DLD1 (cell line): Measurements from ENCODE around the gene ZNF227.
"Not testable (repeated sequence)": the region's sequence is repeated elsewhere in the genome, so short reads cannot be mapped to it uniquely, and the experiment has no call there.

Source experiments
- in situ Hi-C: cut with HindIII; loops from 2 replicates; pipeline ENCODE4 v1.10.0; 2017; ENCODE audit warnings: low sequenced_read_pairs

Gene ZNF227

DNA sequence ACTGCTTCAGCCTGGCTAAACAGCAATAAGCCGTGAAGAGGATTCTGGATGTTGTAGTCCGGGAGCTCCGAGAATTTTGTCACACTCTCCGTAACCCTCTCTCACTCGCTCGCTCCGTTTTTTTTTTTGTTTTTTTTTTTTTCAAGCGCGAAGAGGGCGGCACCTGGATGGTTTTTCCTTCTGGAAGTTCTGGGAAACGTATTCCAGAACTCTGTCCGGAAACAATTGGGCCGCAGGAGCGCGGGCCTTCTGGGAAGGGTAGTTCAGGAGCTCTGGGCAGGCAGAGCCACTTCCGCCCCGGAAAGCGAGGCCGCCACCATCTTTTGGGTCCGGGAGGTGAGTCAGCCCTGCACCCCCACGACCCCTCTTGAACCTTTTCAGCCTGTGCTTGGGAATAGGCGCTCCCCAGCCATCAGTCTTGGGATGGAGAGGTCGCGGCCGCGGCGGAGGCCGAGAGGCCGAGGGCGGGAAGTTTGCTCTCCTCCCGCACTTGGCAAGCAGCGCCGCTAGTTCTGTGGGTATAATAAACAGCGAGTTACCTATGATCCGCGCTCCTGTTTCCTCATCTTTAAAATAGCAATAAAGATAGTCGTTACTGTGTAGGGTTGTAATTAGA, at the start of gene ZNF227:
TSS of gene ZNF227 (plus strand) at position 283 of the 616 bp plus-strand sequence. CDS start 5,261 bp downstream, outside the sequence.
- in situ Hi-C loops = no loop called here

DNA sequence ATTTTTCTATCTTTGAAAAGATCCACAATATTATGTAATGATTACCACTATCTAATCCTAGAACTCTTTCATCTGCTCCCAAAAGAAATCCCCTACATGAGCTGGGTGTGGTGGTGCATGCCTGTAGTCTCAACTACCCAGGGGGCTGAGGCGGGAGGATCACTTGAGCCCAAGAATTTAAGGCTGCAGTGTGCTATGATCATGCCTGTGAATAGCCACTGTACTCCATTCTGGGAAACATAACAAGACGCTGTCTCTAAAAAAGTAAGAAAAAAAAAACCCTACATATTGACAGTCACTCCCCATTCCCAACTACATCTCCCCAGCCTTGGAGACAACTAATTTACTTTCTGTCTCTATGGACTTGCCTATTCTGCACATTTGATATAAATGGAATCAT, 48.5 kb upstream of the ZNF227 start:
- in situ Hi-C loops = no loop called here

DNA sequence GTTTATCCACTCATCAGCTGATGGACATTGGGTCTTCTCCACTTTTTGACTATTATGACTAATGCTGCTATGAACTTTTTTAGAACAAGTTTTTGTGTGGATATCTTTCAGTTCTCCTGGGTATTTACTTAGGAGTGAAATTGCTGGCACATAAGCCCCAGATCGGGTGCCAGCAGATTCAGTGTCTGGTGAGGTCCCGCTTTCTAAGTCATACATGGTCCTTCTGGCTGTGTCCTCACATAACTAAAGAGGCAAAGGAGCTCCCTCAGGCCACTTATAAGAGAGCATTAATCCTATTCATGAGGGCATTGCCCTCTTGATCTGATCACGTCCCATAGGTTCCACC, 48.0 kb upstream of the ZNF227 start:
- in situ Hi-C loops = no loop called here

DNA sequence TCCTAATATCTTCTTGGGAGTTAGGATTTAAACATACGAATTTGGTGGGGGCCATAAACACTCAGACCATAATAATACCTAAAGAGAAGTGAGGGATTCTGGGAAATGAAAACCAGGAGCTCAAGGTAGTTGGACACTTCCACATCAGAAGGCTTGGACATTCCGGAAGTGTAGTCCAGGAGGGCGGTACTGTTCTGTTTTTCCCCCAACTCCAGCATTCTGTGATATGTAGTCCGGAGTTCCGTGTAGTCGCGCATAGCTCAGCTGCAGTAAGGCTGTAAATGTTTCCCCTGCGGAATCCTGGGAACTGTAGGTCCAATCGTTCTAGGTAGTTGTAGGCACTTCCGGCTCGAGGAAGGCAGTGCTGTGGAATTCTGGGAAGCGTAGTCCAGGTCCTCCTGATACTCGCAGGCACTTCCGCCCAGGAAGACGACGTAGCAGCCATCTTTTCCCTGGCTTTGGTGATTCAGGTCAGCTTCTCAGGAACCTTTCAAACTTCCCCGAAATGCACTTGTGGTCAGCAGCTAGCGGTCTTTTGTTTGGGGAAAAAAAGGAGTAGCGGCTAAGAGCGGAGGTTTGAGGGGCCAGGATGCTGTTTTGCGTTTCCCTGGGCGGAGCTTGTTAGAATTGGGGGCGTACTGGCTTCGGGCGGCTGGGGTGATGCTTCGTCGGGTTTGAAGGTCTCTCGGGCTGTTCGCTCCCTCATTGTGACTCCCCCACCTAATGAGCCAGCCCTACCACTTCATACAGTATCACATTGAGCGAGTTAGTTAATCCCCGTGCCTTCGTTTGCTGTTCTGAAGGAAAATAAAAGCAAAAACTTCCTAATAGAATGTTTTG, 47.4 kb upstream of the ZNF227 start, which contains the start of gene ZNF226:
TSS of gene ZNF226 (plus strand) at position 428 of the 840 bp plus-strand sequence. CDS start 4,981 bp downstream, outside the sequence.
- in situ Hi-C loops = no loop called here

DNA sequence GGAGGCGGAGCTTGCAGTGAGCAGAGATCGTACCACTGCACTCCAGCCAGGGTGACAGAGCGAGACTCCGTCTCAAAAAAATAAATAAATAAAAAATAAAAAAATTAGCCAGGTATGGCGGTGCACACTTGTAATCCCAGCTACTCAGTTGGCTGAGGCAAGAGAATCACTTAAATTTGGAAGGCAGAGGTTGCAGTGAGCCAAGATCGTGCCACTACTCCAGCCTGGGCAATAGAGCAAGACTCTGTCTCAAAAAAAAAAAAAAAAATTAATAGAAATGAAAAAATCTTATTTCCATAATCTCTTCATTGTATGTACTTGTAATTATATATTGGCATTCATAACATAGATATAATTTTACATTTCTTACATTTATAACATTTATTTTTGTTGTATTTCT, 41.7 kb upstream of the ZNF227 start:
- in situ Hi-C loops = not testable (repeated sequence)

DNA sequence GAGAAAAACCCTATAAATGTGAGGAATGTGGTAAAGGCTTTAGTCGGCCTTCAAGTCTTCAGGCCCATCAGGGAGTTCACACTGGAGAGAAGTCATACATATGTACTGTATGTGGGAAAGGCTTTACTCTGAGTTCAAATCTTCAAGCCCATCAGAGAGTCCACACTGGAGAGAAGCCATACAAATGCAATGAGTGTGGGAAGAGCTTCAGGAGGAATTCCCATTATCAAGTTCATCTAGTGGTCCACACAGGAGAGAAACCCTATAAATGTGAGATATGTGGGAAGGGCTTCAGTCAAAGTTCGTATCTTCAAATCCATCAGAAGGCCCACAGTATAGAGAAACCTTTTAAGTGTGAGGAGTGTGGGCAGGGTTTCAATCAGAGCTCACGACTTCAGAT, 35.7 kb upstream of the ZNF227 start:
- in situ Hi-C loops = no loop called here

DNA sequence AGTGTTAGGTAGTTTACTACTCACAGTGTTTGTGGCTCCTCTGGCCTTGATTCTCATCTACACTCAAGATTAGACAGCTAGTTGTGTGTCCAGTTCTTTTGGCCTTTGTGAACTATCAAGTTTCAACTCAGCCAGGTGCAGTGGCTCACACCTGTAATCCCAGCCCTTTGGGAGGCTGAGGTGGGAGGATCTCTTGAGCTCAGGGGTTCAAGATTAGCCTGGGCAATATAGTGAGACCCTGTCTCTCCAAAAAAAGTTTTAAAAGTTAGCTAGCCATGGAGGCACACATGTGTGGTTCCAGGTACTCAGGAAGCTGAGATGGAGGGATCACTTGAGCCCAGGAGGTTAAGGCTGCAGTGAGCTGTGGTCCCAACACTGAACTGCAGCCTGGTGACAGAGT, 31.4 kb upstream of the ZNF227 start:
- in situ Hi-C loops = no loop called here

DNA sequence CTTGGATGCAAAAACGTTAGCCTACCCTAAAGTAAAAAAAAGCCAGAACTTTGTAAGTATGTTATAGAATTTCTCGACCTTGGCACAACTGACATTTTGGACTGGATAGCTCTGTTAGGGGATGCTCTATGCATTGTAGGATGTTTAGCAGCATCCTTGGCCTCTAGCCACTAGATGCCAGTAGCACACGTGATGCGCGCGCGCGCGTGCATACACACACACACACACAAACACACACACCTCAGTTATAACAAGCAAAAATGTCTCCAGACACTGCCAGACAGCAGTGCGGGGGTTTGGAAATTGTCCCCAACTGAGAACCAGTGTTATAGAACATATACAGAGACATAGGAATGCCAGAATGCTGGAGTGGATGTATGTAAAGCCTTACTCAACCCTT, 30.2 kb upstream of the ZNF227 start:
- in situ Hi-C loops = no loop called here

DNA sequence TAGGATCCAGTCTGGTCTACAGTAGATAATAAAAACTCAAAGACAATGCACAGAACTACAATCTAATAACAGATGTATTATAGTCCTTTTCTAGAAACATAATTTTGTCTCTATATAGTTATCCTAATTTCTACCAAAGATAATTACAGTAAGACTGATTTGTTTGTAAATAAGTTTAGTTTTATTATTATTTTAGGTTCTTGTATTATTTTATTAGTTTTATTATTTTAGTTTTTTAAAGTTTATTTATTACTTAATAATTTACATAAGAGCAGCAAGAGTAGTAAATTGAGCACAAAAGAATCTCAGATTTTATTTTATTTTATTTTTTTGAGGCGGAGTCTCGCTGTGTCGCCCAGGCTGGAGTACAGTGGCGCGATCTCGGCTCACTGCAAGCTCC, 22.3 kb upstream of the ZNF227 start:
- in situ Hi-C loops = no loop called here

DNA sequence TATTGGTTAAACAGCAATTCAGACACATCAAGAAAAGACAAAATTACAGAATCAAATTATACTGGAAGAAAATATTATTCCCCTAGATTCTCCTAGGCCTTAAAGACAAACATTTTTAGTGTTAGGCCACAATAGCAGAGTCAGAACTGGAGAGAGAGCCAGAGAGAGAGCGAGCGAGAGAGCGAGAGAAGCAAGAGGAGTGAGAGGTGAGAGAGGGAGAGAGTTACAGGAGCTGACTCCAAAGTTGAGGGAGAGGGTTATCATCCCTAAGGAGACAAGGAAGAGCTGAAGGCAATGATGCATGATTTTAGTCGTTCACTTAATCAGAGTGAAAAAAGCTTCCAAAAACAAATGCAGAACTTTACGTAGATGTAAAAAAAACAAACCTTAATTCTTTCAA, 20.2 kb upstream of the ZNF227 start:
- in situ Hi-C loops = no loop called here

DNA sequence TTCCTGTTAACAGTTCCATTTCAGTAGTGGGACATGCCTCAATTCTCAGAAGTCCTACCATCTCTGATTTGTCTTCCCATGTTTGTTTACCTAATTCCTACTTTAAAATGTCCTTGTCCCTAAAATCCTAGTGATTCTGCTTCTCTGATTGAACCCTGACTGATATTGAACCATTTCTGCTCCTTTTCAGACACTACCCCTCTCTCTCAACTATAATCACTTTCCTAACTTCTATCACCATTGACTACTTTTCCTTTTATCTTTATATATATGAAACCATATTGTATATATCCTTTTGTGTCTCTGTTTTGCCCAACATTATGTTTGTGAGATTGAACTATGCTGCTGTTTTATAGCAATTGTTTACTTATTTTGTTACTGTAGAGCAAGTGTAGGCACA, 15.6 kb upstream of the ZNF227 start:
- in situ Hi-C loops = no loop called here

DNA sequence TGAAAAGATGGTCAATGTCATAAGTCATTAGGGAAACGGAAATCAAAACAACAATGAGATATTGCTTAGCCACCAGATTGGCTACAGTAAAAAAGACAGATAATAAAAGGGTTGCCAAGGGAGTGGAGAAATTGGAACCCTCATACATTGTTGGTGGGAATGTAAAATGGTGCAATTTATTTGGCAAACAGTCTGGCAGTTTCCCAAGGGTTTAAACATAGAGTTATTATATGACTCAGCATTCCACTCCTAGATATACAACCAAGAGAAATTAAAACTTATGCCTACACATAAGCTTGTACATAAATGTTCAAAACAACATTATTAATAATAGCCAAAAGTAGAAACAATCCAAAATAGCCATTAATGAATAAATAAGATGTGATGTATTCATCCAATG, 9.9 kb upstream of the ZNF227 start:
- in situ Hi-C loops = no loop called here

DNA sequence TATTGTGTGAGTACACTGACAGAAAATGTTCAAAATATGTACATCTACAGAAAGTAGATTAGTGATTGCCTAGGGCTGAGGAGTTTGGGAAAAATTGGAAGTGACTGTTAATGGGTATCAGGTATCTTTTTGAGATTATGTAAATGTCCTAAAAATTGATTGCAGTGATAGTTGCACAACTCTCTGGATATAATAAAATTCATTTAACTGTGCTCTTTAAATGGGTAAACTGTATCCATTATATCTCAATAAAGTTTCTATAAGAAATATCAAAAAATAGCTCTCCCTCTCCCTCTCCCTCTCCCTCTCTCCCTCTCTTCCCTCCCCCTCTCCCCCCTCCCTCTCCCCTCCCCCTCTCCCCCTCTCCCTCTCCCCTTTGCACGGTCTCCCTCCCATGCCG, 9.4 kb upstream of the ZNF227 start:
- in situ Hi-C loops = no loop called here

DNA sequence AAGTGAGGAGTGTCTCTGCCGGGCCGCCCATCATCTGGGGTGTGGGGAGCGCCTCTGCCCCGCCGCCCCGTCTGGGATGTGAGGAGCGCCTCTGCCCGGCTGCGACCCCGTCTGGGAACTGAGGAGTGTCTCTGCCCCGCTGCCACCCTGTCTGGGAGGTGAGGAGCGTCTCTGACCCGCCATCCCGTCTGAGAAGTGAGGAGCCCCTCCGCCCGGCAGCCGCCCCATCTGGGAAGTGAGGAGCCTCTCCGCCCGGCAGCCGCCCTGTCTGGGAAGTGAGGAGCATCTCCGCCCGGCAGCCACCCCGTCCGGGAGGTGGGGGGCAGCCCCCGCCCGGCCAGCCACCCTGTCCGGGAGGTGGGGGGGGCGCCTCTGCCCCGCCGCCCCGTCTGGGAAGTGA, 8.5 kb upstream of the ZNF227 start:
- in situ Hi-C loops = not testable (repeated sequence)

DNA sequence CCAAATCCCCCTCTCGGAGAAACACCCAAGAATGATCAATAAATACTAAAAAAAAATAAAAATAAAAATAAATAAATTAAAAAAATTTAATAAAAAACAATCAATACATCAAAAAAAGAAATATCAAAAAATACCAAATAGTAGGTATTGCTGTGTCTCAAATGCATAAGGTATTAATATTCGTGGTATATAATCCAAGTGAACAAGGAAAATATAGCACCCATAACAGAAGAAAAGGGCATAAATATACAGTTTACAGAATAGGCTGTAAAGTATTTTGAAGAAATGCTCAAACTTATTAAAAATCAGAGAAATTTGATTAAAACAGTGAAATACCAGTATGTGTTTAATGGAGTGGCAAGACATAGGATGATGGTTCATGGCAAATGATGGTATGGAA, 7.6 kb upstream of the ZNF227 start:
- in situ Hi-C loops = no loop called here

DNA sequence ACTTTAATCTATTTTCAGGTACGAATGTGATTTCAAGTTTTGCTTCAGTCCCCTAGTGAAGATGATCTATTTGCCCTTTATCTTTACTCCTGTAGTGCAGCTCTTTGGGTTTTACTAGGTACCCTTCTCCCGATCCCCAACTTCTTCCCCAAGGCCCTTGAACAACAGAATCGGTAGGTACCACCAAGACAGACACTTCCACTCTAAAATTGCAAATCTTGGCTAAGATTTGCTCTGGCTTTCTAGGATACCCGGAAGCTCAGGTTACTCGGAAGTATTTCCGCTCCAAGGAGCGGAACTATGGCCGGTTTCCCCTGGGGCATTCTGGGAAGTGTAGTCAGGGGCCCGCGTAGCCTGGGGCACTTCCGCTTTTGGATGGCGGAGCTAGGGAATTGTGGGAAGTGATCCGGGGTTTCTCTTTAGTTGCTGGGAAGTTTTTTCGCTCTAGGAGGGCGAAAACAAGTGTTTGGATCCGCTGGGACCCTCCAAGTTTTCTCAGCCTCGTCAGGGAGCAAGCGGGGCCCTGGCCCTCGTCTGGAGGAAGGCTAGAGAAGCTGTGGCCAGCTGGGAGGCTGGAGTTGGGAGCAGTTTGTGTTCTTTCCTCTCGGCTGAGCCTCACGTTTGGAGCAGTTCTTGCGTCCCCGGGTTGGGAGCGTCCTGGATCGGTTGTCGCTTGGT, 5.1 kb upstream of the ZNF227 start:
- in situ Hi-C loops = no loop called here

DNA sequence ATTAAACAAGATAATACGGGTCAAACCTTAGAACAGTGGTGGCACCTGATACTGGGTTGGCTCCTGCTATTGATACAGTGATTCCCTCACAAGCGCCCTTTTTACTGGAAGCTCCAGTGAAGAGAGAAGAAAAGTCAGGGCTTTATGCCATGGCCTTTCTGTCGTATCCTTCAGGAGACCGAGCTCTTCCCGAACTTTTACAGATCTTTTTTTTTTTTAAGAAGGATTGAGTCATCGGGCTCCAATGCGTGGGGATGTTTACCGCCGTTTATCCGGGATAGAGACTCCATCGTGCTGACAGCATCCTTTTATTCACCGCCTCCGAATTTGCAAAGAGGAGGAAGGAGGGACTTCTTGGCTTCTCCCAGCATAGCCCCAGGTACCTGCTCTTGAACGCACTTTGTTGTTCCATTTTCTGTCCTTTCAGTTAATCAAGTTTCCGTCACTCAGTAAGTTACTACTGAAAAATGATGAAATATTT, 574 bp downstream of the ZNF227 start:
- in situ Hi-C loops = no loop called here

DNA sequence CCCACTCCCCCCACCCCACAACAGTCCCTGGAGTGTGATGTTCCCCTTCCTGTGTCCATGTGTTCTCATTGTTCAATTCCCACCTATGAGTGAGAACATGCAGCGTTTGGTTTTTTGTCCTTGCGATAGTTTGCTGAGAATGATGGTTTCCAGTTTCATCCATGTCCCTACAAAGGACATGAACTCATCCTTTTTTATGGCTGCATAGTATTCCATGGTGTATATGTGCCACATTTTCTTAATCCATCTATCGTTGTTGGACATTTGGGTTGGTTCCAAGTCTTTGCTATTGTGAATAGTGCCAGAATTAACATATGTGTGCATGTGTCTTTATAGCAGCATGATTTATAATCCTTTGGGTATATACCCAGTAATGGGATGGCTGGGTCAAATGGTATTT, 7.6 kb downstream of the ZNF227 start:
- in situ Hi-C loops = not testable (repeated sequence)

DNA sequence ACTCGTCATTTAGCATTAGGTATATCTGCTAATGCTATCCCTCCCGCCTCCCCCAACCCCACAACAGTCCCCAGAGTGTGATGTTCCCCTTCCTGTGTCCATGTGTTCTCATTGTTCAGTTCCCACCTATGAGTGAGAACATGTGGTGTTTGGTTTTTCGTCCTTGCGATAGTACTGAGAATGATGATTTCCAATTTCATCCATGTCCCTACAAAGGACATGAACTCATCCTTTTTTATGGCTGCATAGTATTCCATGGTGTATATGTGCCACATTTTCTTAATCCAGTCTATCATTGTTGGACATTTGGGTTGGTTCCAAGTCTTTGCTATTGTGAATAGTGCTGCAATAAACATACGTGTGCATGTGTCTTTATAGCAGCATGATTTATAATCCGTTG, 8.4 kb downstream of the ZNF227 start:
- in situ Hi-C loops = not testable (repeated sequence)

DNA sequence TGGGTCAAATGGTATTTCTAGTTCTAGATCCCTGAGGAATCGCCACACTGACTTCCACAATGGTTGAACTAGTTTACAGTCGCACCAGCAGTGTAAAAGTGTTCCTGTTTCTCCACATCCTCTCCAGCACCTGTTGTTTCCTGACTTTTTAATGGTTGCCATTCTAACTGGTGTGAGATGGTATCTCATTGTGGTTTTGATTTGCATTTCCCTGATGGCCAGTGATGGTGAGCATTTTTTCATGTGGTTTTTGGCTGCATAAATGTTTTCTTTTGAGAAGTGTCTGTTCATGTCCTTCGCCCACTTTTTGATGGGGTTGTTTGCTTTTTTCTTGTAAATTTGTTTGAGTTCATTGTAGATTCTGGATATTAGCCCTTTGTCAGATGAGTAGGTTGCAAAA, 9.0 kb downstream of the ZNF227 start:
- in situ Hi-C loops = not testable (repeated sequence)

DNA sequence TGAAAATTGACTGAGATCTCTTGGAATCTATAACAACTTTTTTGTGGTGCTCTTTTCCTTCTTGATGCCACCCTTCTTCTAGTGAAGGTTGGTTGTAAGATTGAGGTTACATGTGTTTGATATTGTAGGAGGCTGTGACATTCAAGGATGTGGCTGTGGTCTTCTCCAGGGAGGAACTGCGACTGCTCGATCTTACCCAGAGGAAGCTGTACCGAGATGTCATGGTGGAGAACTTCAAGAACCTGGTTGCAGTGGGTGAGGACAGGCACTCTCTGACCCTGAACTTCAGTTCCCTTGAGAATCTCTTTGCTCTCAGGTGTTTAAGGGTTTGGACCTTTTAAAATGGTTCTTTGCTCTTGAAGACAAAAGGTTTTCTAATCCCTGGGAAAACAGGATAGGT, 16.0 kb downstream of the ZNF227 start:
- in situ Hi-C loops = no loop called here

DNA sequence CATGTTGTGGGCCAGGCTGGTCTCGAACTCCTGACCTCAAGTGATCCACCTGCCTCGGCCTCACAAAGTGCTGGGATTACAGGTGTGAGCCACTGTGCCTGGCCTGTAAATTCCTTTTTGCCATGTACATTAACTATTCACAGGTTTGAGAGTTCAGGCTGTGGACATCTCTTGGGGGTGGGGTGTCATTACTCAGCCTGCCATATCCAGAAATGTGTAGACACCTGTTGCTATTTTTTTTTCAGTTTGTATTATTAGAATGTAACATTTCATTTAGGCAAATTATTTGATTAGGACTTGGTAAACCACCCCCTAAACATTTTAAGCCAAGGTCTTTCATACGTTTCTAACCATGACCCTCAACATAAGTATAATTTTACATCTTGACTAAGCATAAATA, 20.5 kb downstream of the ZNF227 start:
- in situ Hi-C loops = no loop called here
